BE2C (cell line): ENCODE results near the gene CHST11.

Experiments used
- DNase-seq: peaks from one replicate; pipeline ENCODE4 v3.0.0-alpha.2; 2020
- H3K27me3 ChIP-seq: fragments of 250-450 bp; sonication (Bioruptor Pico); 2 replicates; pipeline ENCODE4 v1.5.1; 2020; ENCODE audit warnings: mild to moderate bottlenecking
- H3K36me3 ChIP-seq: fragments of 250-450 bp; sonication (Bioruptor Pico); 2 replicates; pipeline ENCODE4 v1.5.1; 2020; ENCODE audit warnings: mild to moderate bottlenecking
- H3K4me1 ChIP-seq: fragments of 250-450 bp; sonication (Bioruptor Pico); 2 replicates; pipeline ENCODE4 v1.5.1; 2020
- H3K4me3 ChIP-seq: 2 replicates; pipeline ENCODE4 v1.5.1; 2011; ENCODE audit warnings: low read depth, low read length
- H3K9me3 ChIP-seq: fragments of 250-450 bp; sonication (Bioruptor Pico); 2 replicates; pipeline ENCODE4 v1.5.1; 2020
- TF ChIP-seq, protein P1 (sequence below): IDR thresholded peaks from 2 replicates; pipeline ENCODE4 v1.5.1; 2012; ENCODE audit warnings: mild to moderate bottlenecking, low read depth, low read length

Gene CHST11

DNA sequence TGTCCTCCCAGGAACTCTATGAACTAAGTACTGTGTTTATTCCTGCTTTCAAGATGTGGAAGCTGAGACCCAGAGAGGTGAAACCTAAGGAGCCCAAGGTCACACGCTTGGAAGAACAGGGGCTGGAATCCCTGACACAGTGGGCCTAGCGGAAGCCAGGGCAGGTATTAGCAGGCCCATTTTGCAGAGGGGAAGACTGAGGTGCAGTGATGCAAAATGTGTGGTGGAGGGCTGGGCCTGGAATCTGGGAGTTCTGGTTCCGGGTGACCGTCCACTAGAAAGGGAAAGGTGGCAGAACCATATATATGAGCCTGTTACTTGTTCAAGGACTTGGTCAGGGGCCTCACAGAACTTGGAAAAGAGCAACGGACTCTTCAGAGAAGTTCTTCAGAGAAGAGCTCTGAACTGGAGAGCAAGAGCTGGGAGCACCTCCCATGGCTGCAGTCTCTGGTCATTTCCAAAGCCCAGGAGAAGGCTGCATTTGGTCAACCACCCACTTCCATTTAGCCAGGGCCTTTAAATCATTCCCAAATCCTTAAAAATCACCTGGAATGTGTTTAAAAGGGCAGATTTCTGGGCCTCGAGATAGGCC, 119.5 kb downstream of the CHST11 start:
- DNase-seq: no peak
- TF ChIP-seq, protein P1, sequence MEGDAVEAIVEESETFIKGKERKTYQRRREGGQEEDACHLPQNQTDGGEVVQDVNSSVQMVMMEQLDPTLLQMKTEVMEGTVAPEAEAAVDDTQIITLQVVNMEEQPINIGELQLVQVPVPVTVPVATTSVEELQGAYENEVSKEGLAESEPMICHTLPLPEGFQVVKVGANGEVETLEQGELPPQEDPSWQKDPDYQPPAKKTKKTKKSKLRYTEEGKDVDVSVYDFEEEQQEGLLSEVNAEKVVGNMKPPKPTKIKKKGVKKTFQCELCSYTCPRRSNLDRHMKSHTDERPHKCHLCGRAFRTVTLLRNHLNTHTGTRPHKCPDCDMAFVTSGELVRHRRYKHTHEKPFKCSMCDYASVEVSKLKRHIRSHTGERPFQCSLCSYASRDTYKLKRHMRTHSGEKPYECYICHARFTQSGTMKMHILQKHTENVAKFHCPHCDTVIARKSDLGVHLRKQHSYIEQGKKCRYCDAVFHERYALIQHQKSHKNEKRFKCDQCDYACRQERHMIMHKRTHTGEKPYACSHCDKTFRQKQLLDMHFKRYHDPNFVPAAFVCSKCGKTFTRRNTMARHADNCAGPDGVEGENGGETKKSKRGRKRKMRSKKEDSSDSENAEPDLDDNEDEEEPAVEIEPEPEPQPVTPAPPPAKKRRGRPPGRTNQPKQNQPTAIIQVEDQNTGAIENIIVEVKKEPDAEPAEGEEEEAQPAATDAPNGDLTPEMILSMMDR: no peak
- H3K4me3 ChIP-seq: no peak overlapping the region
- H3K4me1 ChIP-seq: peaks cover 21% of the 10 kb centered on the region
- H3K27me3 ChIP-seq: no peaks in the 10 kb centered on the region
- H3K36me3 ChIP-seq: no peaks in the 10 kb centered on the region
- H3K9me3 ChIP-seq: no peaks in the 10 kb centered on the region

DNA sequence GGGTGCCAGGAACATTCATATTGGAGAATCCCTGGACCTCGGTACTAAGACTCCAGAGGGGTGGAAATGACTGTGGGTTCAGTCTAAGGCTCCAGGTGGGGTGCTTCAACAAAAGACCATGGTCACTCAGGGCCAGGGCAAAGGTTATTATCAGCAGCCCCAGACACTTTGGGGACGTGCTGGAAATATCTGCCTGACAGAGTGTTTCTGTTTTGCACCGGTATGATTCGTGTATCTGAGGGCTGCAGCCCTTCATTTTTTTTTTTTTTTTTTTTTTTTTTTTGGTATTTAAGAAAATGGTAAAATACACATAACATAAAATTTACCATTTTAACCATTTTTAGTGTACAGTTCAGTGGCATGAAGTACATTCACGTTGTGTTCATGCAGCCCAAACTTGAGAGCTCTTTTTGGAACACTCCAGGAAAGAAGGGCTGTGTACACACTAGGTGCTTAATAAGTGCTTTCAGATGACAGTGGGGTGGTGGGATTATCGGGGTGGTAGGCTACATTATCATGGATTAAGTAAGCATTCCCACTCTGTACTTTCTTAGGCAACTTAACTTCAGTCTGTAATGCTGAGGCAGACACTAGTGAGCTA, 120.3 kb downstream of the CHST11 start:
- no peaks in the 10 kb centered on the region for H3K36me3 ChIP-seq
- peaks cover 29% of the 10 kb centered on the region for H3K4me1 ChIP-seq
- TF ChIP-seq, protein P1: no peak
- H3K4me3 ChIP-seq: no peak overlapping the region
- H3K27me3 ChIP-seq: no peaks in the 10 kb centered on the region
- no peaks in the 10 kb centered on the region for H3K9me3 ChIP-seq
- DNase-seq: no peak

DNA sequence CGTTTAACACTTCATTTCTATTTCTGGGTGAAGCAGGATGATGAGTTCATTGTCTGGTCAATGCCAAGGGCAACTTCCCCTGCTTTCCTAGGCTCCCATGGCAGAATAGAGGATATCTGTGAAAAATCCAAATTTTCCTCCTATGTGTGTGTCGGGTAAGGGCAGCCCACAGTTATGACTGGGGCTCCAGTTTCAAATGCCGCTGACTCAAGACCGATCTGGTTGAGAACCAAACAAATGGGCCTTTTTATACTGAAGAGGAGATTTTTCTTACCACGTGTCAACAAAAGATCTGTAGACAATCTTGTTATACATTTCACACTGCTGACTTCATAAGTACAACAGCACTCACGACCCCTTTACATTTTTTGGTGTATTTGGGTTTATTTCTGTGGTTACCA, 120.8 kb downstream of the CHST11 start:
- no peak for DNase-seq
- TF ChIP-seq, protein P1: no peak
- Histone ChIP-seq H3K4me3 (no peak overlapping the region), H3K27me3 (no peaks in the 10 kb centered on the region), H3K36me3 (no peaks in the 10 kb centered on the region), H3K4me1 (peaks cover 32% of the 10 kb centered on the region), H3K9me3 (no peaks in the 10 kb centered on the region)

DNA sequence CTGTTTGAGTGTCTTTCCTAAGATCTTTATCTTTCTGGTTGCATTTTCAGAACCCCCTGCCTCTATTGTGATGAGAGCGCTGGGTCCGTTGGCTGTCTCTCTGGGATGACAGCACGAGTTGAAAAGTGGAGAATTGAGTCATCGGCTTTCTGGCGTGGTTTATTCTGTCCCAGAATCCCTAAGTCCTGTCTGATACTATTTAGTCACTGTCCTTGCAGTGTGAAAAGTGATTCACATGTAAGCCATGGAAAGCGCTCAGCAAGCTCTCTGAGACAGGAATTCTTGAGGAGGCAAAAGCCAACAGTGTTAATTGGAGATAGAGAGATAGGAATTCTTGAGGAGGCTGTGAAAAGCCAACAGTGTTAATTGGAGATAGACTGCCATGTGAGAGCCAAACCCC, 121.7 kb downstream of the CHST11 start:
- Histone ChIP-seq H3K36me3 (no peaks in the 10 kb centered on the region), H3K27me3 (no peaks in the 10 kb centered on the region), H3K4me3 (no peak overlapping the region), H3K4me1 (peaks cover 32% of the 10 kb centered on the region), H3K9me3 (no peaks in the 10 kb centered on the region)
- TF ChIP-seq, protein P1: no peak
- DNase-seq: no peak

DNA sequence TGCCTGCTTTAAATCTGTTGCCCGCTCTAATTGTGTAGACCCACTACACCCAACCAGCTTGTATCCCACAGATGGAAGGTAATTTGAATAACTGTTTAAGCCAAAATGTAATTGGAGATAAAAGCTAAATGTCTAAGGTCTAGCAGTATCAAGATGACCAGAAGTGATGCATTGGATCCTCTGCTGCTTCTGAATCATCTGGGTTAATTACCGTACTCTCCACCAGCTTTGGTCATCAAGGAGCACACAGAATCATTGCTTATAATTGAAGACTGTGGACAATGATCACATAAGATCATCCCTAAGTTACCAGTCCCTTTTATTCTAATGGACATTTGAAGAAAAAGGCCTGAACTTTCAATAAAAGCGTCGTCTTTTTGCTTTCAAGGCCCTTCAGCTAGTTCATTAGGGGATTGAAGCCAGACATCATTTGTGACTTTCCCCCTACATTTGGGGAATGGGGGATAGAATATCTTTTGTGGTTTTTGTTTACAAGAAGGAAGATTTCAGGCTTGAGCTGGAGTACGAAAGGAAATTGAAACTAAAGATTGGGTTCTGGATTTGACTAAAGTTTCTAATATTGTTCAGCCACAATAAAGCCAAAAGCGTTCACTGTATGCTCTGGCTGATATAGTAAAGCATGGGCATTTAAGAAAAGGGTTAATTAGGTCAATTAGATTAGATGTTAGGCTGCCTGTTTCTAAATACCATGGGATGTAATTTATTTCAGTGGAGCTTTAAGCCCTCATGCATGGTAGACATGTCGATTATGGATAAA, 123.2 kb downstream of the CHST11 start:
- H3K4me1 ChIP-seq: peaks cover 32% of the 10 kb centered on the region
- H3K9me3 ChIP-seq: no peaks in the 10 kb centered on the region
- H3K27me3 ChIP-seq: no peaks in the 10 kb centered on the region
- H3K4me3 ChIP-seq: no peak overlapping the region
- TF ChIP-seq, protein P1: no peak
- DNase-seq: no peak
- H3K36me3 ChIP-seq: no peaks in the 10 kb centered on the region
